Keratinocyte (primary cell): ENCODE measurements around the gene FSD1. TPM values are rescaled to one million over a fixed set of nuclear protein-coding genes. Genes with fewer than 3 reads are reported as not detected.

ENCODE experiments used
- DNase-seq: peaks from one replicate; pipeline ENCODE4 v3.0.0-alpha.2; 2011; ENCODE audit warnings: low read depth, missing footprints, low spot score
- FAIRE-seq: peaks from 2 replicates; lab custom pipeline; 2011; peaks lifted over from hg19 to GRCh38; lab: Jason Lieb, UNC
- H2AFZ ChIP-seq: 2 replicates; pipeline ENCODE4 v1.6.0; 2012; ENCODE audit warnings: low read length, control low read depth, inconsistent platforms; ENCODE audit not compliant: control insufficient read depth
- H3K27ac ChIP-seq: 2 replicates; pipeline ENCODE4 v1.5.1; 2011; ENCODE audit warnings: low read length; ENCODE audit not compliant: control insufficient read depth, insufficient read depth
- H3K27me3 ChIP-seq: 3 replicates; pipeline ENCODE4 v1.6.0; 2011; ENCODE audit warnings: low read length; ENCODE audit not compliant: control insufficient read depth, insufficient read depth; ENCODE audit errors: extremely low read depth
- H3K36me3 ChIP-seq, 2 experiments: 2 replicates in 1 of 2; 3 replicates in 1 of 2; pipeline ENCODE4 v1.5.1; 2011; ENCODE audit warnings: low read length in 2 of 2, mild to moderate bottlenecking in 1 of 2; ENCODE audit not compliant: control insufficient read depth in 2 of 2, insufficient read depth in 2 of 2; ENCODE audit errors: extremely low read depth in 1 of 2
- H3K4me1 ChIP-seq: 3 replicates; pipeline ENCODE4 v1.5.1; 2011; ENCODE audit warnings: low read length; ENCODE audit not compliant: control insufficient read depth, insufficient read depth; ENCODE audit errors: extremely low read depth
- H3K4me2 ChIP-seq: 3 replicates; pipeline ENCODE4 v1.6.0; 2011; ENCODE audit warnings: low read depth, low read length; ENCODE audit not compliant: control insufficient read depth, insufficient read depth; ENCODE audit errors: extremely low read depth
- H3K4me3 ChIP-seq, 3 experiments: fragments of 200-600 bp in 1 of 3; sonication (generic) in 1 of 3; 2 replicates in 2 of 3; 3 replicates in 1 of 3; pipeline ENCODE4 v1.5.1; 2011 to 2016; ENCODE audit warnings: low read length in 3 of 3, mild to moderate bottlenecking in 3 of 3, control low read depth in 2 of 3, inconsistent platforms in 1 of 3, low read depth in 1 of 3, mixed read lengths in 1 of 3, mixed run types in 1 of 3, moderate library complexity in 1 of 3; ENCODE audit not compliant: control insufficient read depth in 2 of 3, insufficient read depth in 2 of 3; ENCODE audit errors: extremely low read depth in 1 of 3
- H3K79me2 ChIP-seq: 2 replicates; pipeline ENCODE4 v1.6.0; 2012; ENCODE audit warnings: low read length; ENCODE audit not compliant: control insufficient read depth, insufficient read depth
- H3K9ac ChIP-seq: 3 replicates; pipeline ENCODE4 v1.6.0; 2011; ENCODE audit warnings: low read length; ENCODE audit not compliant: control insufficient read depth, insufficient read depth; ENCODE audit errors: extremely low read depth
- H3K9me1 ChIP-seq: 3 replicates; pipeline ENCODE4 v1.6.0; 2011; ENCODE audit warnings: low read length; ENCODE audit not compliant: control insufficient read depth, insufficient read depth; ENCODE audit errors: extremely low read depth
- H3K9me3 ChIP-seq: 2 replicates; pipeline ENCODE4 v1.5.1; 2012; ENCODE audit warnings: low read depth, low read length; ENCODE audit not compliant: control insufficient read depth
- H4K20me1 ChIP-seq: 3 replicates; pipeline ENCODE4 v1.6.0; 2011; ENCODE audit warnings: low read length; ENCODE audit not compliant: control insufficient read depth, insufficient read depth; ENCODE audit errors: extremely low read depth
- EZH2 ChIP-seq: IDR thresholded peaks from one replicate; pipeline ENCODE4 v1.6.1; 2012; ENCODE audit warnings: inconsistent platforms, mild to moderate bottlenecking, low read length, moderate library complexity
- dilution Hi-C: fragments of 300-500 bp; cut with MboI; formaldehyde crosslinking; loops from one replicate; pipeline ENCODE4 v1.7.0; 2020; ENCODE audit warnings: low sequenced_read_pairs; ENCODE audit not compliant: extremely low pct_ligation_motif_present
- polyA plus RNA-seq, 5 experiments: library from polyadenylated mRNA; depleted of rRNA in 3 of 5; stranded (reverse) in 3 of 5; stranded (forward) in 1 of 5; unstranded in 1 of 5; fragments of >200 nt; gene quantifications; 1 replicate in 1 of 5; 2 replicates in 3 of 5; 3 replicates in 1 of 5; pipeline versions ENCODE4 v1.2.1 to v1.2.3, GENCODE V29; 2011 to 2012; ENCODE audit warnings: missing spikeins in 2 of 5, low read depth in 1 of 5, low replicate concordance in 1 of 5
- TF ChIP-seq, protein P1 (sequence below), 3 experiments: IDR thresholded peaks in 1 of 3; conservative IDR thresholded peaks in 1 of 3; optimal IDR thresholded peaks in 1 of 3; 2 replicates in 2 of 3; 3 replicates in 1 of 3; pipeline versions ENCODE3 to v1.5.1; 2011; ENCODE audit warnings: low read length in 3 of 3, mild to moderate bottlenecking in 3 of 3, moderate library complexity in 2 of 3, control low read depth in 1 of 3, inconsistent platforms in 1 of 3; ENCODE audit not compliant: insufficient read depth in 2 of 3; ENCODE audit errors: extremely low read depth in 1 of 3

Gene FSD1
- polyA plus RNA-seq, 1 donor (not counting 4 experiments of a cell fraction or from before 2014, with no cell fraction given): 0.49 TPM

DNA sequence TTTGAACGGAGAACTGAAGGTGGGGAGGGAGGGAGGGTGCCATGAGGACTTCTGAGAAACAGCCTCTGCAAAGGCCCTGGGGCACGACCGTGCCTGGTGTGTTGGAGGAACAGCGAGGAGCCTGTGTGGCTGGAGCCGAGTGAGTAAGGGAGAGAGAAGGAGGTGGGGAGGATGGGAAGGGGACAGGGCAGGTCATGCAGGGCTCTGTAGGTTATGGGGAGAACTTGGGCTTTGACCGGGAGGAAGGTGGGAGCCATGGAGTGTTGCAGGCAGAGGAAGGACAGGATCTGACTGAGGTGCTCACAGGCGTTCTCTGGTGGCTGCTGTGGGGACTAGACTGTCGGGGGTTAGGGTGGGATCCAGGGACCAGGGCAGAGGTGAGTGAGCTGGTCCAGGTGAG is 45.7 kb downstream of the FSD1 start:
- no peak overlapping the region for H3K9ac ChIP-seq
- H3K79me2 ChIP-seq: no peaks in the 10 kb centered on the region
- no peak overlapping the region for H3K27ac ChIP-seq
- no peak for FAIRE-seq
- no peaks in the 10 kb centered on the region for H3K9me3 ChIP-seq
- no peak for TF ChIP-seq EZH2
- TF ChIP-seq, protein P1, sequence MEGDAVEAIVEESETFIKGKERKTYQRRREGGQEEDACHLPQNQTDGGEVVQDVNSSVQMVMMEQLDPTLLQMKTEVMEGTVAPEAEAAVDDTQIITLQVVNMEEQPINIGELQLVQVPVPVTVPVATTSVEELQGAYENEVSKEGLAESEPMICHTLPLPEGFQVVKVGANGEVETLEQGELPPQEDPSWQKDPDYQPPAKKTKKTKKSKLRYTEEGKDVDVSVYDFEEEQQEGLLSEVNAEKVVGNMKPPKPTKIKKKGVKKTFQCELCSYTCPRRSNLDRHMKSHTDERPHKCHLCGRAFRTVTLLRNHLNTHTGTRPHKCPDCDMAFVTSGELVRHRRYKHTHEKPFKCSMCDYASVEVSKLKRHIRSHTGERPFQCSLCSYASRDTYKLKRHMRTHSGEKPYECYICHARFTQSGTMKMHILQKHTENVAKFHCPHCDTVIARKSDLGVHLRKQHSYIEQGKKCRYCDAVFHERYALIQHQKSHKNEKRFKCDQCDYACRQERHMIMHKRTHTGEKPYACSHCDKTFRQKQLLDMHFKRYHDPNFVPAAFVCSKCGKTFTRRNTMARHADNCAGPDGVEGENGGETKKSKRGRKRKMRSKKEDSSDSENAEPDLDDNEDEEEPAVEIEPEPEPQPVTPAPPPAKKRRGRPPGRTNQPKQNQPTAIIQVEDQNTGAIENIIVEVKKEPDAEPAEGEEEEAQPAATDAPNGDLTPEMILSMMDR (optimal IDR thresholded peaks at IDR 0.05 in 1 of 3, IDR thresholded peaks at IDR 0.05 in 1 of 3, conservative IDR thresholded peaks at IDR 0.05 in 1 of 3; ENCODE audit: extremely low read depth in 1 of 3, insufficient read depth in 2 of 3, low read length in 3 of 3): no peak
- no peaks in the 10 kb centered on the region for H3K9me1 ChIP-seq
- peaks cover 0 to 2% of the 10 kb centered on the region in 2 experiments for H3K36me3 ChIP-seq
- H3K27me3 ChIP-seq: no peaks in the 10 kb centered on the region
- H3K4me3 ChIP-seq: no peak overlapping the region
- H2AFZ ChIP-seq: no peak overlapping the region
- DNase-seq: no peak
- dilution Hi-C loops: no loop called here
- no peaks in the 10 kb centered on the region for H4K20me1 ChIP-seq
- H3K4me2 ChIP-seq: no peak overlapping the region
- no peaks in the 10 kb centered on the region for H3K4me1 ChIP-seq

DNA sequence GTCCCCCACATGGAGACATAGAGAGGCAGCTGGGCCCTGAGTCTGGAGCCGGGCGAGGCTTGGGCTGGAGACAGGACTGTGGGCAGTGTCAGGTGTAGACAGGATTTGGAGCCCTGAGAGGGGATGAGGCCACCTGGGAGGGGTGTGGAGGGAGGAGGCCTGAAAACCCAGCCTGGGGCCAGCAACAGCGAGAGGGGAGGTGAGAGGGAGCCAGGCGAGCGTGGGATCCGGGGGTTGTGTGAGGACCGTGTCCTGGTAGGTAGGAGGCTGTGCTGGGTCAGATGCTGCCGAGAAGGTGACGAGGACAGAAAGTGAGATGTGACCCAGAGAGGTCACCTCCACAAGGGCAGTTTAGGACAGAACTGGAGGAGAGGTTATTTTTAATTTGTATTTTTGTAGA is 46.3 kb downstream of the FSD1 start:
- no peak overlapping the region for H3K27ac ChIP-seq
- H4K20me1 ChIP-seq: no peaks in the 10 kb centered on the region
- no peak overlapping the region for H3K4me2 ChIP-seq
- H3K79me2 ChIP-seq: no peaks in the 10 kb centered on the region
- H3K9ac ChIP-seq: no peak overlapping the region
- no peak overlapping the region for H3K4me3 ChIP-seq
- no peak for DNase-seq
- H3K4me1 ChIP-seq: no peaks in the 10 kb centered on the region
- H2AFZ ChIP-seq: no peak overlapping the region
- H3K9me1 ChIP-seq: no peaks in the 10 kb centered on the region
- dilution Hi-C loops: no loop called here
- H3K9me3 ChIP-seq: no peaks in the 10 kb centered on the region
- no peaks in the 10 kb centered on the region for H3K27me3 ChIP-seq
- peaks cover 0 to 2% of the 10 kb centered on the region in 2 experiments for H3K36me3 ChIP-seq
- no peak for FAIRE-seq
- TF ChIP-seq EZH2: no peak
- TF ChIP-seq, protein P1 (optimal IDR thresholded peaks at IDR 0.05 in 1 of 3, IDR thresholded peaks at IDR 0.05 in 1 of 3, conservative IDR thresholded peaks at IDR 0.05 in 1 of 3; ENCODE audit: extremely low read depth in 1 of 3, insufficient read depth in 2 of 3, low read length in 3 of 3): no peak
